ENCODE results near the gene TMC8. TPM values are rescaled to one million over a fixed set of nuclear protein-coding genes. Genes with fewer than 3 reads are reported as not detected.

Gene TMC8
- total and polyA plus RNA-seq, 2 experiments from 2014 or later: 1.2 to 1.3 TPM

DNA sequence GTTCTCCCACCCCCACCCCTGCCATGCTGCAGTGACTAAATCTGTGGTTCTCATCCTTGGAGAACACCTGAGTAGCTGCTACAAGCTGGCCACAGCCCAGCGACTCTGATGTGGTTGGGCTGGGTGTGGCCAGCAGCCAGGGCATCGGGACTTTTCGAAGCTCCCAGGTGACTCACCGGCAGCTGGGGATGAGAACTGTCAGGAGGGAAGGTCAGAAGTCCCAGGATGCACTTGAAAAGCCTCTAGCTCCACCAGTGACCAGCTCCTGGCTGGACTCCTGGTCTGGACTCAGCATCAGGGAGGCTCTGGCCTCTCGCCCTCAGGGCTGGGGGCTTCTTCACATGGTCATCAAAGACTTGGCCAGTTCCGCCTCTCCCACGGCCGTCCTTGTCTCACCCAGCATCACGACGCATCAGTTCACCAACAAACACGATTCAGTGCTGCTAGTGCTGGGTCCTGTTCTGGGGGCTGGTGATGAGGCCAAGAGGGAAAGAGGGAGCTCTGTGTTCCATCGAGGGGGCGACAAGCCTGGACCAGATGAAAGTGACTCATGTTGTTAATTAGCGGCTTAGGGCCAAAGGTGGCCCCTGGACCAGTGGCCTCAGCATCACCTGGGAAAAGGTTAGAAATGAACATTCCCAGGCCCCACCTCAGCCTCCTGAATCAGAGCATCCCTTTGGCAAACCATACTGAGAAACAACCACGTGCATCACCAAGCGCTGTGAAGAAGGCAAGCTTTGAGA lies 11.7 kb downstream of the TMC8 start (continued):
- TF ChIP-seq, protein P1, sequence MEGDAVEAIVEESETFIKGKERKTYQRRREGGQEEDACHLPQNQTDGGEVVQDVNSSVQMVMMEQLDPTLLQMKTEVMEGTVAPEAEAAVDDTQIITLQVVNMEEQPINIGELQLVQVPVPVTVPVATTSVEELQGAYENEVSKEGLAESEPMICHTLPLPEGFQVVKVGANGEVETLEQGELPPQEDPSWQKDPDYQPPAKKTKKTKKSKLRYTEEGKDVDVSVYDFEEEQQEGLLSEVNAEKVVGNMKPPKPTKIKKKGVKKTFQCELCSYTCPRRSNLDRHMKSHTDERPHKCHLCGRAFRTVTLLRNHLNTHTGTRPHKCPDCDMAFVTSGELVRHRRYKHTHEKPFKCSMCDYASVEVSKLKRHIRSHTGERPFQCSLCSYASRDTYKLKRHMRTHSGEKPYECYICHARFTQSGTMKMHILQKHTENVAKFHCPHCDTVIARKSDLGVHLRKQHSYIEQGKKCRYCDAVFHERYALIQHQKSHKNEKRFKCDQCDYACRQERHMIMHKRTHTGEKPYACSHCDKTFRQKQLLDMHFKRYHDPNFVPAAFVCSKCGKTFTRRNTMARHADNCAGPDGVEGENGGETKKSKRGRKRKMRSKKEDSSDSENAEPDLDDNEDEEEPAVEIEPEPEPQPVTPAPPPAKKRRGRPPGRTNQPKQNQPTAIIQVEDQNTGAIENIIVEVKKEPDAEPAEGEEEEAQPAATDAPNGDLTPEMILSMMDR (conservative IDR thresholded peaks at IDR 0.05; ENCODE audit: low read depth in 2 of 2): no peak
- TF ChIP-seq POLR2AphosphoS5 (IDR thresholded peaks at IDR 0.05; ENCODE audit: low read depth) (no peak), STAT1 (IDR thresholded peaks at IDR 0.05; ENCODE audit: unreplicated experiment) (no peak), ZNF331 (CRISPR knock-in tag; IDR thresholded peaks at IDR 0.05; ENCODE audit: low read depth) (no peak)

- no peak for TF ChIP-seq ETS1 (IDR thresholded peaks at IDR 0.05)
- TF ChIP-seq NANOG (IDR thresholded peaks at IDR 0.05; ENCODE audit: borderline replicate concordance): no peak
- ATAC-seq (no peak), DNase-seq (ENCODE audit: low spot score) (no peak)
These were observed 12.9 kb downstream of the TMC8 start for GRCh38 chr17:78143214-78144146.

DNA sequence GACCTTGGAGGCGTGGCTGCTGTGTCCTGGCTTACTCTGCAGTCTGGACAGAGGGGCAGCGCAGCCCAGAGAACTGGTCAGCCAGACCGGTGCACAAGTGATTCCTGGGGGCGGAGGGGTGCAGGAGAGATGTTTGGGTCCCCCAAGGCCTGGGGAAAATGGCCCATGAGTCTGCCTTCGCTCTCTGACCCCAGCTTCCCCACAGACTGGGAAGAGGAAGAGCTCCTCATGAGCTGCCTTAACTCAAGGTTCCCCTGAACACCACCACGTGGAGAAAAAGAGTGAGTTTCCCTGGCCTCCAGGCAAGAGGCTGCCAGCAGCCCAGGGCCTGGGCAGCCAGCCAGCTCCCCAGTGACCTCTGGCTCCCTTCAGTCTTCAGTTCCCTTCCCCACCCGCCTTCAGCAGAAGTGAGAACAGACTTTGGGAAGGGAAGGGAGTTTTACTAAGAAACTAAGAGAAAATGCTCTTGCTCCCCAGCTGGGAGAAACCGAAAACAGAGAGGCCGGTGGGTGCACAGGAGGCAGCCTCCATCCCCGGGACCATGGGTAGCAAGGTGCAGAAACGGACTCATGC lies 13.7 kb downstream of the TMC8 start:
- peaks cover 5% of the 10 kb centered on the region; the same call in 1 of the 2 replicates for H3K4me1 ChIP-seq (ENCODE audit: insufficient read depth)
- H3K79me2 ChIP-seq (replicated peaks; ENCODE audit: insufficient read depth): no peaks in the 10 kb centered on the region
- H3K4me2 ChIP-seq: no peak overlapping the region
- Mint-ChIP-seq H3K36me3 (ENCODE audit: low read depth) (no peaks in the 10 kb centered on the region), H3K27me3 (ENCODE audit: insufficient read depth, low read depth, poor library complexity) (peaks cover 6% of the 10 kb centered on the region), H3K4me1 (peaks cover 7% of the 10 kb centered on the region; the same call in 2 of the 3 replicates), H3K27ac (no peak overlapping the region), H3K4me3 (no peak overlapping the region), H3K9me3 (no peaks in the 10 kb centered on the region; the same call in 2 of the 3 replicates)
- H3K36me3 ChIP-seq (ENCODE audit: insufficient read depth): no peaks in the 10 kb centered on the region
- H4K20me1 ChIP-seq (replicated peaks; ENCODE audit: insufficient read depth): no peaks in the 10 kb centered on the region
- H3K9me2 ChIP-seq (ENCODE audit: insufficient read depth): no peaks in the 10 kb centered on the region
- H3K4me3 ChIP-seq: no peak overlapping the region
- ATAC-seq (no peak), DNase-seq (ENCODE audit: low spot score) (no peak)
- TF ChIP-seq ETS1 (IDR thresholded peaks at IDR 0.05) (no peak), EZH2 (IDR thresholded peaks at IDR 0.05; ENCODE audit: low read depth, unreplicated experiment) (no peak), JUNB (IDR thresholded peaks at IDR 0.05; ENCODE audit: unreplicated experiment) (no peak), ZNF114 (CRISPR knock-in tag; IDR thresholded peaks at IDR 0.05) (no peak), ZNF331 (CRISPR knock-in tag; IDR thresholded peaks at IDR 0.05; ENCODE audit: low read depth) (no peak), STAT1 (IDR thresholded peaks at IDR 0.05; ENCODE audit: unreplicated experiment) (no peak)
- no peak overlapping the region for H2AFZ ChIP-seq
- H3K27ac ChIP-seq (ENCODE audit: low read depth): no peak overlapping the region
- H3K27me3 ChIP-seq (ENCODE audit: insufficient read depth): 0 out of 2 replicates have a peak, but pooled peaks cover 3% of the 10 kb centered on the region
- 0 out of 2 replicates have a peak, but pooled peaks cover 4% of the 10 kb centered on the region for H3F3A ChIP-seq (replicated peaks; ENCODE audit: low read depth)

More at GRCh38 chr17:78143214-78144146, 12.9 kb downstream of the TMC8 start:
- Histone ChIP-seq H4K20me1 (replicated peaks; ENCODE audit: insufficient read depth) (no peaks in the 10 kb centered on the region), H3K4me1 (ENCODE audit: insufficient read depth) (peaks cover 5% of the 10 kb centered on the region; the same call in 1 of the 2 replicates), H3K4me3 (no peak overlapping the region), H3K36me3 (ENCODE audit: insufficient read depth) (no peaks in the 10 kb centered on the region), H3K79me2 (replicated peaks; ENCODE audit: insufficient read depth) (no peaks in the 10 kb centered on the region), H3K4me2 (no peak overlapping the region), H3K9me2 (ENCODE audit: insufficient read depth) (no peaks in the 10 kb centered on the region), H2AFZ (no peak overlapping the region), H3K27me3 (ENCODE audit: insufficient read depth) (0 out of 2 replicates have a peak, but pooled peaks cover 3% of the 10 kb centered on the region), H3F3A (replicated peaks; ENCODE audit: low read depth) (0 out of 2 replicates have a peak, but pooled peaks cover 4% of the 10 kb centered on the region), H3K27ac (ENCODE audit: low read depth) (no peak overlapping the region)
- no peak overlapping the region for H3K4me3 Mint-ChIP-seq
- H3K9me3 Mint-ChIP-seq: no peaks in the 10 kb centered on the region
- no peaks in the 10 kb centered on the region for H3K36me3 Mint-ChIP-seq (ENCODE audit: low read depth)
- H3K4me1 Mint-ChIP-seq: peaks cover 7% of the 10 kb centered on the region; the same call in 2 of the 3 replicates
- H3K27ac Mint-ChIP-seq: no peak overlapping the region
- H3K27me3 Mint-ChIP-seq (ENCODE audit: insufficient read depth, low read depth, poor library complexity): peaks cover 7% of the 10 kb centered on the region

All from GM23338 (cell line).